ENCODE measurements around the gene ENC1. TPM values are rescaled to one million over a fixed set of nuclear protein-coding genes. Genes with fewer than 3 reads are reported as not detected.

Gene ENC1
- total and polyA plus RNA-seq, 2 of the 8 experiments (the other 6 are each of a cell fraction or from before 2014, with no cell fraction given) = 5.5 to 13.2 TPM

- TF ChIP-seq CHD7 (IDR thresholded peaks at IDR 0.05; ENCODE audit: insufficient replicate concordance, low read length) (no peak), BCL11A (IDR thresholded peaks at IDR 0.05; ENCODE audit: low read depth in 2 of 2, low read length in 2 of 2) (no peak), SUZ12 (IDR thresholded peaks at IDR 0.05; ENCODE audit: low read length) (no peak), SP4 (IDR thresholded peaks at IDR 0.05; ENCODE audit: low read length) (no peak), CTBP2 (IDR thresholded peaks at IDR 0.05; ENCODE audit: borderline replicate concordance, insufficient read depth, insufficient read length, low read length) (no peak), BACH1 (IDR thresholded peaks at IDR 0.05; ENCODE audit: low read length) (no peak), JUND (IDR thresholded peaks at IDR 0.05; ENCODE audit: low read length) (no peak), SP2 (IDR thresholded peaks at IDR 0.05; ENCODE audit: low read length) (no peak), KDM1A (IDR thresholded peaks at IDR 0.05; ENCODE audit: borderline replicate concordance, low read length) (no peak), SAP30 (IDR thresholded peaks at IDR 0.05; ENCODE audit: insufficient read depth, insufficient replicate concordance, low read length) (no peak), EP300 (IDR thresholded peaks at IDR 0.05; ENCODE audit: borderline replicate concordance in 1 of 2, low read depth in 2 of 2, low read length in 2 of 2) (no peak), SIN3A (conservative IDR thresholded peaks at IDR 0.05 in 1 of 2, IDR thresholded peaks at IDR 0.05 in 1 of 2; ENCODE audit: low read depth in 1 of 2, low read length in 2 of 2) (no peak)
Measured at GRCh38 chr5:74651710-74652109, 11.2 kb upstream of the ENC1 start (continued).
